Caco-2 (cell line): ENCODE measurements around the gene OR51M1. TPM values are rescaled to one million over a fixed set of nuclear protein-coding genes. Genes with fewer than 3 reads are reported as not detected.

Source experiments
- BruUV-seq: library from RNA; stranded (reverse); fragments of 400-500 nt; replicated peaks from 2 replicates; lab custom pipeline; 2021; lab: Mats Ljungman, UMichigan
- CTCF ChIA-PET: fragments of 300-600 bp; sonication (Branson Sonifier 250); formaldehyde crosslinking; loops from one replicate; lab custom pipeline; 2022; ENCODE audit warnings: antibody characterized with exemption; lab: Charles Lee
- POLR2A ChIA-PET: fragments of 300-600 bp; sonication (Branson Sonifier 250); formaldehyde crosslinking; loops from one replicate; lab custom pipeline; 2022; ENCODE audit warnings: antibody characterized with exemption; lab: Charles Lee
- DNase-seq, 2 experiments: peaks; one replicate each; pipeline versions ENCODE4 v3.0.0 to v3.0.0-alpha.2; 2020 to 2022
- H3K27me3 ChIP-seq: replicated peaks from 2 replicates; pipeline ENCODE4 v1.6.0; 2011; ENCODE audit warnings: low read length; ENCODE audit not compliant: control insufficient read depth, insufficient read depth
- H3K36me3 ChIP-seq: 2 replicates; pipeline ENCODE4 v1.5.1; 2011; ENCODE audit warnings: low read length; ENCODE audit not compliant: control insufficient read depth, insufficient read depth
- H3K4me1 ChIP-seq: fragments of 250-450 bp; sonication (Bioruptor Pico); 2 replicates; pipeline ENCODE4 v1.5.1; 2020; ENCODE audit warnings: mild to moderate bottlenecking
- H3K4me3 ChIP-seq: 2 replicates; pipeline ENCODE4 v1.5.1; 2011; ENCODE audit warnings: low read depth, mild to moderate bottlenecking, control low read depth, low read length
- H3K9me3 ChIP-seq: fragments of 250-450 bp; sonication (Bioruptor Pico); 2 replicates; pipeline ENCODE4 v1.5.1; 2020; ENCODE audit warnings: mild to moderate bottlenecking, moderate library complexity
- H3K27ac Mint-ChIP-seq: one replicate; pipeline ENCODE4 v1.8.0; 2022; ENCODE audit warnings: mixed read lengths; ENCODE audit not compliant: unreplicated experiment
- H3K27me3 Mint-ChIP-seq: one replicate; pipeline ENCODE4 v1.8.0; 2022; ENCODE audit warnings: mixed read lengths; ENCODE audit not compliant: insufficient read depth, unreplicated experiment
- H3K36me3 Mint-ChIP-seq: one replicate; pipeline ENCODE4 v1.8.0; 2022; ENCODE audit warnings: mild to moderate bottlenecking, mixed read lengths; ENCODE audit not compliant: insufficient read depth, unreplicated experiment
- H3K4me1 Mint-ChIP-seq: one replicate; pipeline ENCODE4 v1.8.0; 2022; ENCODE audit warnings: low read depth, mixed read lengths; ENCODE audit not compliant: unreplicated experiment
- H3K4me3 Mint-ChIP-seq: one replicate; pipeline ENCODE4 v1.8.0; 2022; ENCODE audit warnings: mild to moderate bottlenecking, moderate library complexity, mixed read lengths; ENCODE audit not compliant: unreplicated experiment
- H3K9me3 Mint-ChIP-seq: one replicate; pipeline ENCODE4 v1.8.0; 2022; ENCODE audit warnings: mixed read lengths; ENCODE audit not compliant: unreplicated experiment
- intact Hi-C: fragments of 100-400 bp; cut with micrococcal nuclease; formaldehyde crosslinking; loops from one replicate; pipeline ENCODE4 v1.10.0; 2022; ENCODE audit not compliant: unreplicated experiment
- total RNA-seq: library from RNA; stranded (reverse); gene quantifications from 2 replicates; pipeline ENCODE4 v1.2.3, GENCODE V29; 2022
- TF ChIP-seq, protein P1 (sequence below), 2 experiments: fragments of 200-600 bp in 1 of 2; IDR thresholded peaks; 1 replicate in 1 of 2; 2 replicates in 1 of 2; pipeline versions ENCODE4 v1.5.1 to v1.8.0; 2011 to 2022; ENCODE audit warnings: antibody characterized with exemption in 1 of 2, control low read depth in 1 of 2, inconsistent platforms in 1 of 2, low read depth in 1 of 2, low read length in 1 of 2, mild to moderate bottlenecking in 1 of 2, moderate library complexity in 1 of 2; ENCODE audit not compliant: insufficient read depth in 1 of 2, severe bottlenecking in 1 of 2, unreplicated experiment in 1 of 2

The OR51M1 gene
- total RNA-seq, 1 experiment from 2014 or later: not detected

DNA sequence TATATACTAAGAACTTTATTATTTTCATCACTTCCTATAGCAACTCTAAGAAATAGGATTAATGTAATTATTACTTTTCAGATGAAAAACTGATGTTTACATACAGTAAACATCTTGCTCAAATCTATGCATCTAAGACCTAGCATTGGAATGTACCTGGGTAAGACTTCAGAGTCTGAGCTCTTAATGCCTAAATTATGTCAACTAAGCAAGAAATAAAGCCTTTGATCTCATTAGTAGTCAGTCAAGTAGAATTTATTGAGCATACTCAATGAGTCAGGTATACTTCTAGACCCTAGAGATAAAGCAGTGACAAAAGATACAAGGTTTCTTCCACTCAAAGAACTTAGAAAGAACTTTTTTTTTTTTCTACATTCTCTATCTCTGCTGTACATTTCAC, 21.6 kb downstream of the OR51M1 start:
- no peak for DNase-seq
- POLR2A ChIA-PET: no interaction called here
- Mint-ChIP-seq H3K4me3 (no peak overlapping the region), H3K36me3 (no peaks in the 10 kb centered on the region), H3K9me3 (no peaks in the 10 kb centered on the region), H3K4me1 (no peaks in the 10 kb centered on the region), H3K27ac (no peak overlapping the region), H3K27me3 (peaks cover 19% of the 10 kb centered on the region)
- H3K4me3 ChIP-seq: no peak overlapping the region
- no peaks in the 10 kb centered on the region for H3K36me3 ChIP-seq
- no TSS peak for BruUV-seq
- CTCF ChIA-PET: no interaction called here
- no peaks in the 10 kb centered on the region for H3K4me1 ChIP-seq
- H3K9me3 ChIP-seq: no peaks in the 10 kb centered on the region
- H3K27me3 ChIP-seq: no peaks in the 10 kb centered on the region
- intact Hi-C loops: no loop called here
- TF ChIP-seq, protein P1, sequence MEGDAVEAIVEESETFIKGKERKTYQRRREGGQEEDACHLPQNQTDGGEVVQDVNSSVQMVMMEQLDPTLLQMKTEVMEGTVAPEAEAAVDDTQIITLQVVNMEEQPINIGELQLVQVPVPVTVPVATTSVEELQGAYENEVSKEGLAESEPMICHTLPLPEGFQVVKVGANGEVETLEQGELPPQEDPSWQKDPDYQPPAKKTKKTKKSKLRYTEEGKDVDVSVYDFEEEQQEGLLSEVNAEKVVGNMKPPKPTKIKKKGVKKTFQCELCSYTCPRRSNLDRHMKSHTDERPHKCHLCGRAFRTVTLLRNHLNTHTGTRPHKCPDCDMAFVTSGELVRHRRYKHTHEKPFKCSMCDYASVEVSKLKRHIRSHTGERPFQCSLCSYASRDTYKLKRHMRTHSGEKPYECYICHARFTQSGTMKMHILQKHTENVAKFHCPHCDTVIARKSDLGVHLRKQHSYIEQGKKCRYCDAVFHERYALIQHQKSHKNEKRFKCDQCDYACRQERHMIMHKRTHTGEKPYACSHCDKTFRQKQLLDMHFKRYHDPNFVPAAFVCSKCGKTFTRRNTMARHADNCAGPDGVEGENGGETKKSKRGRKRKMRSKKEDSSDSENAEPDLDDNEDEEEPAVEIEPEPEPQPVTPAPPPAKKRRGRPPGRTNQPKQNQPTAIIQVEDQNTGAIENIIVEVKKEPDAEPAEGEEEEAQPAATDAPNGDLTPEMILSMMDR (IDR thresholded peaks at IDR 0.05; ENCODE audit: insufficient read depth in 1 of 2, low read depth in 1 of 2, low read length in 1 of 2, severe bottlenecking in 1 of 2, unreplicated experiment in 1 of 2): no peak

DNA sequence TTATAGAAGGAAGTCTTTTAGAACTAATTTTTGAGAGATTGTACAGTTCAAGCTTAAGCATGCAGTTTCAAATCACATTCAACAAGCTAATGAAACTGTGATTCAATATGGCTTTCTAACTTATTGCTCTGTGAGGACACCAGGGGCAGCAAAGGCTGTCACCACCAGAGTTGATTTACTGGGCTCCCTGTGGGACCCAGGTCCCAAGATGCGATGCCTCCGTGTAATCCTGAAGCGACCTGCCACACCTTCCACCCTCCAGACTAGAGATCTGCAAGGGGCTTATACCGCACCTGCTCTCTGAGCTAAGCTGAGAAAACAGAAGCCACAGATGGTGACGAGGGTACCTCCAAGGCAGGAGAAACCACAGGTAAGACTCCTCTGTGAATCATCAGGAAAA, 37.4 kb downstream of the OR51M1 start:
- POLR2A ChIA-PET: no interaction called here
- Histone ChIP-seq H3K4me1 (no peaks in the 10 kb centered on the region; the same call in 1 of the 2 replicates), H3K9me3 (no peaks in the 10 kb centered on the region), H3K4me3 (no peak overlapping the region), H3K36me3 (no peaks in the 10 kb centered on the region), H3K27me3 (no peaks in the 10 kb centered on the region)
- no peaks in the 10 kb centered on the region for H3K9me3 Mint-ChIP-seq
- peaks cover 7% of the 10 kb centered on the region for H3K27me3 Mint-ChIP-seq
- no peaks in the 10 kb centered on the region for H3K4me1 Mint-ChIP-seq
- H3K4me3 Mint-ChIP-seq: no peak overlapping the region
- CTCF ChIA-PET: no interaction called here
- no peak for DNase-seq
- no peaks in the 10 kb centered on the region for H3K36me3 Mint-ChIP-seq
- TF ChIP-seq, protein P1 (IDR thresholded peaks at IDR 0.05; ENCODE audit: insufficient read depth in 1 of 2, low read depth in 1 of 2, low read length in 1 of 2, severe bottlenecking in 1 of 2, unreplicated experiment in 1 of 2): no peak
- BruUV-seq: no TSS peak
- no peak overlapping the region for H3K27ac Mint-ChIP-seq
- intact Hi-C loops: no loop called here

DNA sequence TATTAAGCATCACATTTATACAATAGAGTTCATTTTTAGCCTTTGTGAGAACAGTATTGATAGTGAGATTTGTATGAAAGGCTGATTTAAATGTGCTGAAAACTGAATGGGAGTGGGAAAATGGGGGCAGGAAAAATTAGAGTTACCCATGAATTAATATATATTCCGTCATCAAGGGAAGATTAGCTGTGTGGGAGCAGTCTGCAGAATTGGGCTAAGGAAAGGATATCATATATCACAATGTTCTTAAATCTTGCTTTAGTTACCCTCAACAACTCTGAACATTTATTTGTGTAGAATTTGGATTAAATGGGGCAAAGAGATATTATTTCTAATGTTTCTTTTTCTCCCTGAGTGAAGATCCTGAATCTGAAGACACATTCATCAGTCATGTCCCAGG, 38.2 kb downstream of the OR51M1 start, which contains the start of gene OR51Q1:
OR51Q1 (plus strand) TSS at position 301 of the 400 bp plus-strand sequence; CDS start at position 391, 90 bp downstream.
- TF ChIP-seq, protein P1 (IDR thresholded peaks at IDR 0.05; ENCODE audit: insufficient read depth in 1 of 2, low read depth in 1 of 2, low read length in 1 of 2, severe bottlenecking in 1 of 2, unreplicated experiment in 1 of 2): no peak
- intact Hi-C loops: no loop called here
- H3K36me3 ChIP-seq: no peaks in the 10 kb centered on the region
- H3K36me3 Mint-ChIP-seq: no peaks in the 10 kb centered on the region
- BruUV-seq: no TSS peak
- H3K4me1 Mint-ChIP-seq: peaks cover 1% of the 10 kb centered on the region
- ChIA-PET POLR2A (no interaction called here), CTCF (no interaction called here)
- peaks cover 7% of the 10 kb centered on the region for H3K27me3 Mint-ChIP-seq
- no peaks in the 10 kb centered on the region for H3K9me3 ChIP-seq
- no peaks in the 10 kb centered on the region for H3K27me3 ChIP-seq
- H3K4me3 ChIP-seq: no peak within 1 kb of the TSS
- no peak for DNase-seq
- H3K4me3 Mint-ChIP-seq: no peak within 1 kb of the TSS
- H3K27ac Mint-ChIP-seq: no peak within 1 kb of the TSS
- peaks cover 5% of the 10 kb centered on the region; the same call in 1 of the 2 replicates for H3K4me1 ChIP-seq
- H3K9me3 Mint-ChIP-seq: no peaks in the 10 kb centered on the region
